IPS-20b (cell line): ENCODE results near the gene SLC39A11.

Experiments
- H3K27ac ChIP-seq: one replicate; pipeline ENCODE4 v1.5.1; 2013; ENCODE audit warnings: low read length
- H3K27me3 ChIP-seq: 2 replicates; pipeline ENCODE4 v1.6.1; 2013; ENCODE audit warnings: mild to moderate bottlenecking, low read length, inconsistent platforms; ENCODE audit not compliant: insufficient read depth
- H3K36me3 ChIP-seq: 2 replicates; pipeline ENCODE4 v1.6.1; 2013; ENCODE audit warnings: low read depth, mild to moderate bottlenecking, inconsistent platforms, low read length, moderate library complexity; ENCODE audit not compliant: insufficient read depth
- H3K4me1 ChIP-seq: 2 replicates; pipeline ENCODE4 v1.6.1; 2013; ENCODE audit warnings: mild to moderate bottlenecking, control low read depth, inconsistent platforms, low read length, moderate library complexity; ENCODE audit not compliant: insufficient read depth
- H3K4me3 ChIP-seq: 2 replicates; pipeline ENCODE4 v1.5.1; 2013; ENCODE audit warnings: mild to moderate bottlenecking, low read length, inconsistent platforms
- H3K9ac ChIP-seq: 2 replicates; pipeline ENCODE4 v1.6.1; 2013; ENCODE audit warnings: low read depth, mild to moderate bottlenecking, inconsistent platforms, low read length, moderate library complexity
- H3K9me3 ChIP-seq: 2 replicates; pipeline ENCODE4 v1.6.1; 2013; ENCODE audit warnings: mild to moderate bottlenecking, low read depth, low read length, inconsistent platforms; ENCODE audit not compliant: insufficient read depth

Gene SLC39A11

DNA sequence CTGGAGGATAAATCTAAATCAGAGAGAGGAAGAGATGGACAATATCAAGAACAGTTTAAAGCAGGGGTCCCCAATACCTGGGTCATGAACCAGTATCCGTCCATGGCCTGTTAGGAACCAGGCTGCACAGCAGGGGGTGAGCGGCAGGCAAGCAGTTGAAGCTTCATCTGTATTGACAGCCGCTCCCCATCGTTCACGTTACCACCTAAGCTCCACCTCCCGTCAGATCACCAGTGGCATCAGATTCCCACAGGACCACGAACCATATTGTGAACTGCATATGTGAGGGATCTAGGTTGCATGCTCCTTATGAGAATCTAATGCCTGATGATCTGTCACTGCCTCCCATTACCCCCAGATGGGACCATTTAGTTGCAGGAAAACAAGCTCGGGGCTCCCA, 226.5 kb downstream of the SLC39A11 start:
- no peak overlapping the region for H3K4me3 ChIP-seq
- no peaks in the 10 kb centered on the region for H3K4me1 ChIP-seq
- H3K27me3 ChIP-seq: no peaks in the 10 kb centered on the region
- H3K36me3 ChIP-seq: no peaks in the 10 kb centered on the region
- no peak overlapping the region for H3K27ac ChIP-seq
- peaks cover 10% of the 10 kb centered on the region for H3K9me3 ChIP-seq
- no peak overlapping the region for H3K9ac ChIP-seq

DNA sequence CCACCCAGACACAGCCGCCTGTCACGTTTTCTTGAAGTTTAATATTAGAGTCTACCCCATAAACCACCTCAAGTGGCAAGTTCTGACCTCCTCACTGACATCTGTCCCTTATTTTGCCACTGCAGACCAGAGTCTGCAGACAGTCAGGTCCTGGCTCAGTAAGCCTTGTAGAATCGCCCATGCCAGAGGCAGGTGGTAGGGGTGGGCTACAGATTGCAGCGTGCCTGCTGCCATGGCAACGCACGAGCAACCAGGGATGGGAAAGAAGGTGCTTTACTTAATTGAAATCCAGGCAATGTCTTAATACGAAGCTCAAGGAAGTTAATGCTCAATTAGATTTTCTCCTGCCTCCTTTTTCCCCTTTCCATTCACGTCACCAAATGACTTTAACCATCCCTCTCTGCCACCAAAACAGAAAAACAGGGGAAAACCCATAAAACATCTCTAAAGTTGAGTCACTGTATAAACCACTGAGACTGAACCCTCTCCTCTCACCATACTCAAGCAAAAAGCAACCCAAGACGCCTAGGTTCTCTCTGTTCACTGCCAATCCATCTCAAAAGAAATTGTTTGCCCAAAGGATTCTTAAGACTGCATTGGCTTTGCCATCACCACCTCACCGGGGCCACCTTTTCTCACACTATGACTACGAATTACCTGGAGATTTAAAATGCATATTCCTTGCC, 228.8 kb downstream of the SLC39A11 start:
- no peaks in the 10 kb centered on the region for H3K4me1 ChIP-seq
- no peak overlapping the region for H3K27ac ChIP-seq
- no peaks in the 10 kb centered on the region for H3K27me3 ChIP-seq
- no peaks in the 10 kb centered on the region for H3K36me3 ChIP-seq
- H3K4me3 ChIP-seq: no peak overlapping the region
- H3K9ac ChIP-seq: no peak overlapping the region
- peaks cover 13% of the 10 kb centered on the region for H3K9me3 ChIP-seq

DNA sequence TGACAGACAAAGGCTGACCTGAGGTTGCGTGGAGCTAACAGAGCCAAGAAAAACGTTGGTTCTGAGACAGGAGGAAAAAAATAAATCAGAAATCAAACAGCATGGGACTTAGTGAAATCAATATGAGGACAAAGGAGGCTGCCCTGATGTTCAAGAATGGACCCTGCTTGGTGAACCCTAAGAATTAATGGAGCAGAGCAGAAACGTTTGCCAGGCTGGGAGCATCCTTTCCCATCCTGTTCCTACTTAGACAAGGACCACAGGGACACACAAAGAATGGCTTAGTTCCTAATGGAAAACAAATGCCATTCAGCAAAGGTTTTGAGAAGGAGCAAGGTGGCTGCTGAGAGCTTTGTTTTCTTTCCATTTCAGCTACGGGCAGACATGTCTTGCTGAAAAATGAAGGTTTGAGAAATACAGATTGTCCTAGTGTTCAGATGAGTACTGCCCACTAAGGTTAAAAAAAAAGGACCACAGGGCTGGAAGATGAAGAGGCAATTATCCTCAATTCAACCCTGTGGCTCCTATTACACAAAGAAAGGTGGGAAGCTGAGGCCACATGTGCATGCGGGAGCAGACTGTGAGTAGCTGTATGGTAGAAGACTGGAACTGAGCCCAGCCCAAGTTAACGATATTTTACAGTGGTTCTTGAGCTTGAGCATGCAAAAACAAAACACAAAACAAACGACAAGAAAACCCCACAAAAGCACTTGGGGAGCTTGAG, 230.1 kb downstream of the SLC39A11 start:
- no peaks in the 10 kb centered on the region for H3K27me3 ChIP-seq
- no peak overlapping the region for H3K4me3 ChIP-seq
- no peaks in the 10 kb centered on the region for H3K36me3 ChIP-seq
- H3K27ac ChIP-seq: no peak overlapping the region
- peaks cover 13% of the 10 kb centered on the region for H3K9me3 ChIP-seq
- H3K9ac ChIP-seq: no peak overlapping the region
- H3K4me1 ChIP-seq: no peaks in the 10 kb centered on the region

DNA sequence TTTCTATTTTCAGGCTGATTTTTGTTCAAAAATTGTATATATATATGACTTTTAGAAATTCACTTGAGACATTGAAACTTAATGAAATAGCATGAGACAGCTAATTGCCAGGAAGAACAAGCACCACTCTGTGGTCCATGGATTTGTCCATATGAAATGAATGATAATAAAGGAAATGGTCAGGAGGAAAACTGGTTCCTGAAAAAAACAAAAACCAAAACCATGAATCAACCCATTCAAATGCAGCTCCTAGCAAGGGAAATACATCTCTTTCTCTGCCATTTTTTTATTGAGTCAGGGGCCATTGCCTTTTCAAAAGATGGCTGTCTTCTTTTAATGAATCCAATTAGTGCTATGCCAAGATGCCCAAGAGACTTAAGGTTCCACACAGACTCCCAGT, 230.7 kb downstream of the SLC39A11 start:
- Histone ChIP-seq H3K36me3 (no peaks in the 10 kb centered on the region), H3K4me1 (no peaks in the 10 kb centered on the region), H3K27ac (no peak overlapping the region), H3K9me3 (peaks cover 13% of the 10 kb centered on the region), H3K9ac (no peak overlapping the region), H3K4me3 (no peak overlapping the region), H3K27me3 (no peaks in the 10 kb centered on the region)

DNA sequence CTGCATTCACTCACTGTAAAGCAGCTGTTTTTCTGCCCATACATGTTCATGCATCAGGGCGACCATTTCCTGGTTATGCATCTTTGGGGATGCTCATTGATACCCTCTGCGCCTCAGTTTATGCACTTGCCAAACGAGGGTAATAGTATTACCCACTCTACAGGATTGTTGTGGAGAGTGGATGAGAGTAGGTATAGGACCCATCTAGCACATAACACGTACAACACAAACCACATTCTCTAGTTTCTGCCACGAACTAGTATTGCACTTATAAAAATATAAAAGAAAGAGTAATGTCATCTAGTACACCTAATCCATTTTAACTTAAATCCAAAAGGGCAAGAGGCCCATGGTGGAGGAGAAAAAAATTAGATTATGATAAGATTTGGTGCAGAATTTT, 231.7 kb downstream of the SLC39A11 start:
- Histone ChIP-seq H3K9me3 (peaks cover 5% of the 10 kb centered on the region), H3K27ac (no peak overlapping the region), H3K4me3 (no peak overlapping the region), H3K9ac (no peak overlapping the region), H3K27me3 (no peaks in the 10 kb centered on the region), H3K36me3 (no peaks in the 10 kb centered on the region), H3K4me1 (no peaks in the 10 kb centered on the region)

DNA sequence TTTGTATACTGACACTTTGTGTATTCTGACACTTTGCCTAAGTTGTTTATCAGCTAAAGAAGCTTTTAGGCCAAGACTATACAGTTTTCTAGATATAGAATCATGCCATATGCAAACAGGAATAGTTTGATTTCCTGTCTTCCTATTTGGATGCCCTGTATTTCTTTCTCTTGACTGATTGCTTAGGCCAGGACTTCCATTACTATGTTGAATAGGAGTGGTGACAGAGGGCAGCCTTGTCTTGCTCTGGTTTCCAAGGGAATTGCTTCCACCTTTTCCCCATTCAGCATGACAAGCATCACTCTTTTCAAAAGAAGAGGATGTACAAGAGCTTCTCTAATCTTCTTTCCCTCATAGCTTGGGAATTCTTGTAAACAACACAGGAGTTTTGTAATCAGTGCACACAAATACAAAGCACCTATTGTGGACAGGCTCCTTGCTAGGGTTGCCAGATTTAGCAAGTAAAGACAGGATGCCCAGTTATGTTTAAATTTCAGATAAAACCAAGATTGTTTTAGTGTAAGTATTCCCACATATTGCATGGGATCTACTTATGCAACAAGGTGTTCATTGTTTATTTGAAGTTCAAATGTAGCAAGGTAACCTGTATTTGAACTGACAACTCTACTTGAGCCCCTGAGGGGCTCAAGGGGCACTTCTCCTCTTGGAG, 233.5 kb downstream of the SLC39A11 start:
- Histone ChIP-seq H3K4me3 (no peak overlapping the region), H3K27ac (no peak overlapping the region), H3K4me1 (peaks cover 3% of the 10 kb centered on the region; the same call in 1 of the 2 replicates), H3K27me3 (no peaks in the 10 kb centered on the region), H3K36me3 (no peaks in the 10 kb centered on the region), H3K9ac (no peak overlapping the region), H3K9me3 (peaks cover 2% of the 10 kb centered on the region; the same call in 1 of the 2 replicates)

DNA sequence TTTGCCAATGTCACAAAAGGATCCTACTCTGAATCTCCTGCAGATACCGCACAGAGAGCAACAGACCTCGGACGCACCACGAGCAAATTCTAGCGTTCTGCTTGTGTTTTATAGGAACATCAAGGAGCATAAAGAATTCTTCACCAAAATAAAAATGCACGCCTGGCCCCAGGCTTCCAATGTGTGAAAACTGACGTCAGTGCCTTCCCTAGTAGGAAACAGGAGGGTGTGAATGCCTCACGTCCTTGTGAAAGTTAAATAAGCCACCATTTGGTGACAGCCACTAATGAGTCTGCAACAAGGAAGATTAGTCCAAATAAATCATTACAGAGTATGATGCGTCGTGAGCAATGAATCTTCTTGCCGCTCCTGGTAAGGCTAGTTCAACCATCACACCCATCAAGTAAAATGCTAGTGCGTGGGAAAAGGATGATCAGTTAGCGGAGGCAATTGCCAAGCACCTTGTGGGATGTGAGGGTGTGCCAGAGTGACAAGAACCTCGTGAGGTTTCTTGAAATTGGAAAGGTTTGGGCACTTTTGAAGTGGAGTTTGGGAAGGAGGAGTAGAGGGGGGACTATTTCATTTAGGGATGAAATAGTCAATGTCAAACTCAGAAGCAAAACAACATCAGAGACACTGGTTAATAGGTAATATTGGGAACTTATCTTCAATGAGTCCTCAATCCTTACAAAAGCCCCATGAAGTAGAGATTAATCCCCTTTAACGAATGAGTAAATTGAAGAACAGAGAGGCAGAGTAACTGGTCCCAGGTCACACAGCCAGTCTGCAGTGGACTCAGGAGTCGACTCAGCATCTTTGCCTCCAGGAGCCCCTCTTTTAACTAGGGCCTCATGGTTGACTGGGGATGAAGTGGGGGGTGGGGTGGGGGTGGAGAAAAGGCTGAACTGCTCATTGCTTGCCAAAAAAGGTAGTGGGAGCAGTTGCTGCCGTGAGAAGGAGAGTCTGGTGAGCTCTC, 238.8 kb downstream of the SLC39A11 start:
- Histone ChIP-seq H3K27me3 (no peaks in the 10 kb centered on the region), H3K36me3 (no peaks in the 10 kb centered on the region), H3K4me1 (peaks cover 3% of the 10 kb centered on the region; the same call in 1 of the 2 replicates), H3K27ac (no peak overlapping the region), H3K4me3 (no peak overlapping the region), H3K9me3 (no peaks in the 10 kb centered on the region; the same call in 1 of the 2 replicates), H3K9ac (no peak overlapping the region)

DNA sequence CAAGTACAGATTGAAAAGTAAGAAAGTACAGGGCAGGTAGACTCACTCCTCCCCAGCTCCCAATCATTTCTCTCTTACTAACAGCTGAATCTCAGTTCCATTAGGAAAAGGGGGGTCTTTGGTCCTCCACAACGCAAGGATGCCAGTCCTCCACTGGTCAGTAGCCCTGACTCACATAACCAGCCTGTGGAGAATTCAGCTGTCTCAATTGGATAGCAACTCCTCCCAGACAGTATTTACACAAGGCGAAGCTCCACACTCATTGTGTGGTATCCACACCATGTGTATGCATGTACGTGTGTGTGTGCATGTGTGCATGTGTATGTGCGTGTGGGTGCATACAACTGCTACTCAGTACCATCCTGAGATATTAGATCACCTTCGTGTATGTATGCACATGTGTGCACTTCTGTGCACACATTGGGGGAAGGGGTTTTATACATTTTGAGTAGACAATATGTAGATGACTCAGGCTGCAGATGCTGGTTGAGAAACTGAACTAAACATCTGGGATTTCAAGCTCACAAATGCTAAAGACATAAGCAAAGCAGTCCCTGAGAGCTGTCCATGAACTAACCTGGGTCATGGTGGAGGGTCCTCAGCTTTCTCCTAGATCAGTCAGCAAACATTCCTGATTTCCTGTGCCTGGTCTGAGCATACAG, 240.1 kb downstream of the SLC39A11 start:
- Histone ChIP-seq H3K9ac (no peak overlapping the region), H3K27me3 (no peaks in the 10 kb centered on the region), H3K9me3 (no peaks in the 10 kb centered on the region), H3K27ac (no peak overlapping the region), H3K4me1 (peaks cover 3% of the 10 kb centered on the region; the same call in 1 of the 2 replicates), H3K4me3 (no peak overlapping the region), H3K36me3 (no peaks in the 10 kb centered on the region)

DNA sequence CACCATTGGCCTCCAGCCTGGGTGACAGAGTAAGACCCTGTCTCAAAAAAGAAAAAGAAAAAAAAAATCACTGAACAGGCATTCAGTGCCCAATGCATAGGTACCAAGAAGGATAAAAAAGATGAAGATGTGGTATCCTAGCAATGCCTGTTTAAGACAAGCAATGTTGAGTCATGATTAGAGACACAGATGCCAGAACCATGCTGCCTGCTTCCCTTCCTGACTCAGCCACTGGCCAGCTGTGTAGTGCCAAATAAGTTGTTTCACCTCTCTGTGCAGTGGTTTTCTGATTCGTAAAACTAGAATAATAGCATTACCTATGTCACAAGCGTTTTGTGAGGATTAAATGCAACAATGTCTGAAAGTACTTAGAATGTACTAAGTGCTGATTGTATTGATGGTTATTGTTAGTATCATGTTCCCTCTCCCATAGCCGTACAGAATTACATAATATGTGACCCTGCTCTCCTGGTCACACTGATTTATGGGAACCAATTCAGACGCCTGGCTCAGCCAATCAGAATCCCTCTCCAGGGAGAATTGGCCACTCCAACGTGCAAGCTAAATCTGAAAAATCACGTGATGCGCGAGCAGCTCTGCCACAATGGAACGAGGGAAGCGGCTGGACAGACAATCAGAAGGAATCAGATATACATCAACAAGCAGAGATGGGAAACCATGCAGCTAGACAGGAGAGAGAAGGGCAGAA, 241.9 kb downstream of the SLC39A11 start:
- Histone ChIP-seq H3K9ac (no peak overlapping the region), H3K27me3 (no peaks in the 10 kb centered on the region), H3K36me3 (no peaks in the 10 kb centered on the region)

DNA sequence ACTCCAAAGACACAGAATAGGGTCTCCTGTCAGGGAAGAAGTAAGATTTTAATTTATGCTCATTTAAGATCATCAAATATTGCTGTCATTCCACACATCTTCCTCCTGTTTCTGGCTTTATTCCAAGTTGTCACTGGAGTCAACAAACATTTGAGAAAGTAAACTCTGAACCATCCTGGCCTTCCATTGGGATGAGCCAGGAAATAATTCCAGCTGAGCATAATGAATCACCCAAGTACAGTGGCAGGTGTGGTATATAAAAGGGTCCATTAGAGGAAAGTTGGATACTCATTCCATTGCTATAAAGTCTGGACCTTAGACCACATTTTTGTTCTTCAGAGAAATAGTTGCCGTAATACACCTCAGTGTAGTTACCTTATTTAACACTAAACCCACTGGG, 246.1 kb downstream of the SLC39A11 start:
- H3K9ac ChIP-seq: no peak overlapping the region
- no peaks in the 10 kb centered on the region for H3K27me3 ChIP-seq
- no peaks in the 10 kb centered on the region for H3K4me1 ChIP-seq
- H3K4me3 ChIP-seq: no peak overlapping the region
- H3K27ac ChIP-seq: no peak overlapping the region
- H3K9me3 ChIP-seq: no peaks in the 10 kb centered on the region
- H3K36me3 ChIP-seq: no peaks in the 10 kb centered on the region

More for the DNA sequence above, 241.9 kb downstream of the SLC39A11 start:
- Histone ChIP-seq H3K4me3 (no peak overlapping the region), H3K4me1 (peaks cover 3% of the 10 kb centered on the region; the same call in 1 of the 2 replicates), H3K27ac (no peak overlapping the region), H3K9me3 (no peaks in the 10 kb centered on the region)
